ENCODE measurements around the gene COL18A1.

DNA sequence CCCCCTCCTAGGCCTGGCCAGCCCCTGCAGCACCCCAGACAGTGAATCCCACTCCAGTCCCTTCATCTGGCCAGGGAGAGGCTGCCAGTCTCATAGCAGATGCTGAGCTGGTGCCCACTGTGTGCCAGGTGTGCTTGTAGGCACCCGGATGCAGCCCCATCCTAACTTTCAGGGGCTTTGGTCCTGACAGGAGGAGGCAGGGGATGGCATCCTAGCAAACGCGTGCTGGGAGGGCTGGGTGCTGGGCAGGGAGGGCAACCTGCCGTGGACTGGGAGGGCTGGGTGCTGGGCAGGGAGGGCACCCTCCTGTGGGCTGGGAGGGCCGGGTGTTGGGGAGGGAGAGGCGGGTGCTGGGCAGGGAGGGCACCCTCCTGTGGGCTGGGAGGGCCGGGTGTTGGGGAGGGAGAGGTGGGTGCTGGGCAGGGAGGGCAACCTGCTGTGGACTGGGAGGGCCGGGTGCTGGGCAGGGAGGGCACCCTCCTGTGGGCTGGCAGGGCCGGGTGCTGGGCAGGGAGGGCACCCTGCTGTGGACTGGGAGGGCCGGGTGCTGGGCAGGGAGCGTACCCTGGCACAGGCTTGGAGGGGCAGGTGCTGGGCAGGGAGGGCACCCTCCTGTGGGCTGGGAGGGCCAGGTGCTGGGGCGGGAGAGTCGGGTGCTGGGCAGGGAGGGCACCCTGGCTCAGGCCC, 102.0 kb downstream of the COL18A1 start:
- TF ChIP-seq GATA1 (IDR thresholded peaks at IDR 0.05; ENCODE audit: low read depth, low read length) (no peak), POLR2A (IDR thresholded peaks at IDR 0.05; ENCODE audit: low read length) (no peak)

Measured in erythroblast (primary cell).